ENCODE measurements around the gene STPG1.

GRCh38 chr1:24384251-24385090 lies 29.1 kb downstream of the STPG1 start:
- TF ChIP-seq BORCS8-MEF2B (CRISPR knock-in tag; IDR thresholded peaks at IDR 0.05) (no peak), EP300 (IDR thresholded peaks at IDR 0.05; ENCODE audit: low read depth in 2 of 2, low read length in 2 of 2) (no peak), EP300 (CRISPR knock-in tag; IDR thresholded peaks at IDR 0.05; ENCODE audit: borderline replicate concordance) (no peak), ZNF512 (CRISPR knock-in tag; IDR thresholded peaks at IDR 0.05) (no peak), CTCF (CRISPR knock-in tag; IDR thresholded peaks at IDR 0.05) (no peak), NFIC (IDR thresholded peaks at IDR 0.05; ENCODE audit: low read length) (no peak), ZBTB33 (CRISPR knock-in tag; IDR thresholded peaks at IDR 0.05) (no peak), FOXC1 (CRISPR knock-in tag; IDR thresholded peaks at IDR 0.05; ENCODE audit: borderline replicate concordance) (no peak), BRCA1 (CRISPR knock-in tag; IDR thresholded peaks at IDR 0.05) (no peak), FOXP1 (IDR thresholded peaks at IDR 0.05) (no peak), FOXP1 (CRISPR knock-in tag; IDR thresholded peaks at IDR 0.05) (no peak)

Measured in HepG2 (cell line).